Uterus (tissue), 4 donors: ENCODE results near the gene MCAM. TPM values are rescaled to one million over a fixed set of nuclear protein-coding genes. Genes with fewer than 3 reads are reported as not detected.

Experiments
- DNase-seq, 2 donors: peaks; one replicate each; pipeline ENCODE4 v3.0.0-alpha.2; 2019 to 2020
- H3K27ac ChIP-seq, 2 donors: fragments of 200-600 bp; sonication (generic); 1 replicate in 1 of 2; 2 replicates in 1 of 2; pipeline ENCODE4 v1.5.1; 2016 to 2018
- H3K27me3 ChIP-seq, 2 donors: fragments of 200-600 bp; sonication (generic); one replicate each; pipeline ENCODE4 v1.5.1; 2018 to 2019; ENCODE audit warnings: control low read depth in 1 of 2
- H3K36me3 ChIP-seq, 2 donors: fragments of 200-600 bp; sonication (generic); one replicate each; pipeline ENCODE4 v1.5.1; 2019; ENCODE audit warnings: control low read depth in 1 of 2
- H3K4me1 ChIP-seq, 2 donors: fragments of 200-600 bp; sonication (generic); one replicate each; pipeline ENCODE4 v1.5.1; 2018 to 2019; ENCODE audit warnings: control low read depth in 1 of 2
- H3K4me3 ChIP-seq, 2 donors: fragments of 200-600 bp; sonication (generic); 1 replicate in 1 of 2; 2 replicates in 1 of 2; pipeline ENCODE4 v1.5.1; 2018 to 2019; ENCODE audit warnings: mild to moderate bottlenecking in 1 of 2
- H3K9me3 ChIP-seq, 2 donors: fragments of 200-600 bp; sonication (generic); one replicate each; pipeline ENCODE4 v1.5.1; 2019; ENCODE audit warnings: control low read depth in 1 of 2
- CTCF ChIP-seq, 4 experiments: fragments of 200-600 bp in 2 of 4; fragments of 450-650 bp in 2 of 4; sonication (generic) in 2 of 4; IDR thresholded peaks; one replicate each; pipeline ENCODE4 v1.5.1; 2016 to 2019; ENCODE audit warnings: antibody characterized with exemption in 4 of 4, mild to moderate bottlenecking in 2 of 4, moderate library complexity in 1 of 4
- POLR2A ChIP-seq, 2 donors: fragments of 450-650 bp; IDR thresholded peaks; one replicate each; pipeline ENCODE4 v1.6.1; 2016; ENCODE audit warnings: antibody characterized with exemption in 2 of 2, mild to moderate bottlenecking in 1 of 2, moderate library complexity in 1 of 2
- intact Hi-C: fragments of 100-400 bp; cut with DNase I; formaldehyde crosslinking; loops from one replicate; pipeline ENCODE4 v1.15.1; 2023; ENCODE audit warnings: low total_unique reads
- microRNA-seq: library from miRNA; unstranded; fragments of <30 nt; microRNA quantifications from one replicate; pipeline ENCODE4, GENCODE V29; 2016; ENCODE audit warnings: borderline microRNAs expressed, borderline replicate concordance
- small RNA-seq: library from RNA; depleted of rRNA; stranded (forward); fragments of <200 nt; gene quantifications from one replicate; pipeline ENCODE3, GENCODE V24; 2016
- total RNA-seq, 4 donors: library from RNA; depleted of rRNA in 3 of 4; stranded (reverse); fragments of >200 nt in 3 of 4; gene quantifications; one replicate each; pipeline versions ENCODE4 v1.1.0 to v1.2.4, GENCODE V29; 2014 to 2023
- donor health status: DM: yes; HTN: yes; CAD: no.

Gene MCAM
- total RNA-seq, 4 donors from 2014 or later: 228 to 564 (median 354) TPM

- Histone ChIP-seq H3K4me1 (no peaks in the 10 kb centered on the region), H3K9me3 (no peaks in the 10 kb centered on the region), H3K27me3 (no peaks in the 10 kb centered on the region), H3K27ac (no peak overlapping the region), H3K4me3 (no peak overlapping the region), H3K36me3 (no peaks in the 10 kb centered on the region)
- intact Hi-C loops: no loop called here
- DNase-seq: no peak
- TF ChIP-seq CTCF (IDR thresholded peaks at IDR 0.05) (no peak), POLR2A (IDR thresholded peaks at IDR 0.05) (no peak)
Measured at GRCh38 chr11:119266063-119266462, 50.9 kb downstream of the MCAM start.

GRCh38 chr11:119263352-119263940 lies 53.5 kb downstream of the MCAM start:
- Histone ChIP-seq H3K9me3 (no peaks in the 10 kb centered on the region), H3K27me3 (no peaks in the 10 kb centered on the region), H3K27ac (peak overlapping the region in 1 of 2 donors; percentile 34), H3K4me1 (no peaks in the 10 kb centered on the region), H3K4me3 (no peak overlapping the region), H3K36me3 (no peaks in the 10 kb centered on the region)
- TF ChIP-seq CTCF (IDR thresholded peaks at IDR 0.05): no peak
- no peak for TF ChIP-seq POLR2A (IDR thresholded peaks at IDR 0.05)
- intact Hi-C loops: no loop called here
- DNase-seq: no peak

- intact Hi-C loops: no loop called here
- H3K27me3 ChIP-seq: no peaks in the 10 kb centered on the region
- DNase-seq: no peak
- no peaks in the 10 kb centered on the region for H3K4me1 ChIP-seq
- H3K9me3 ChIP-seq: no peaks in the 10 kb centered on the region
- no peaks in the 10 kb centered on the region for H3K36me3 ChIP-seq
- TF ChIP-seq CTCF (IDR thresholded peaks at IDR 0.05) (no peak), POLR2A (IDR thresholded peaks at IDR 0.05) (no peak)
- no peak overlapping the region for H3K4me3 ChIP-seq
- peak overlapping the region in 1 of 2 donors; percentile 34 for H3K27ac ChIP-seq
Measured at GRCh38 chr11:119262668-119263351, 54.1 kb downstream of the MCAM start.

GRCh38 chr11:119258983-119259382 lies 57.9 kb downstream of the MCAM start:
- no peak for DNase-seq
- H3K27me3 ChIP-seq: no peaks in the 10 kb centered on the region
- H3K36me3 ChIP-seq: no peaks in the 10 kb centered on the region
- no peaks in the 10 kb centered on the region for H3K9me3 ChIP-seq
- H3K4me1 ChIP-seq: no peaks in the 10 kb centered on the region
- TF ChIP-seq CTCF (IDR thresholded peaks at IDR 0.05) (no peak), POLR2A (IDR thresholded peaks at IDR 0.05) (no peak)
- no peak overlapping the region for H3K27ac ChIP-seq
- no peak overlapping the region for H3K4me3 ChIP-seq
- intact Hi-C loops: no loop called here

Small RNAs within 50 kb of the gene (microRNA-seq; reads per million reads assigned to microRNA genes)
- not detected for gene MIR6756

Small RNAs within 50 kb of the gene (small RNA-seq; reads per million reads assigned to genes)
- not detected for gene RF01225
- gene RNU6-262P: not detected

Other genes starting within 250 kb of the MCAM start
- gene VPS11, start 249.3 kb downstream of the MCAM start, total RNA-seq: 10 to 100 TPM; 25.6 to 86.6 (median 36.3) TPM
- gene HMBS, start 232.2 kb downstream of the MCAM start, total RNA-seq: 10 to 100 TPM in 3 of 4 donors, 1 to 10 TPM in 1; 9.5 to 19.9 (median 15.3) TPM
- gene DPAGT1, start 215.3 kb downstream of the MCAM start, total RNA-seq: 10 to 100 TPM in 2 of 4 donors, 1 to 10 TPM in 2; 2.8 to 30.6 (median 16.9) TPM
- gene C2CD2L, start 209.8 kb downstream of the MCAM start, total RNA-seq: 10 to 100 TPM in 1 of 4 donors, 1 to 10 TPM in 3; 1.8 to 14.3 (median 2.7) TPM
- 10 to 100 TPM; 13.5 to 27.6 (median 15.4) TPM for gene HINFP, start 195.6 kb downstream of the MCAM start, total RNA-seq
- gene ABCG4, start 168.1 kb downstream of the MCAM start, total RNA-seq: 1 to 10 TPM in 1 of 4 donors, under 1 TPM in 1, not detected in 2; 0.55 to 2.7 TPM
- gene NLRX1, start 148.4 kb downstream of the MCAM start, total RNA-seq: 10 to 100 TPM in 3 of 4 donors, 1 to 10 TPM in 1; 5.1 to 23.5 (median 16.8) TPM
- gene NHERF4, start 131.7 kb downstream of the MCAM start, total RNA-seq: under 1 TPM in 2 of 4 donors, not detected in 2; under 0.01 to 0.41 TPM
- gene CBL, start 110.8 kb downstream of the MCAM start, total RNA-seq: 10 to 100 TPM in 3 of 4 donors, 1 to 10 TPM in 1; 10.0 to 39.9 (median 13.0) TPM
- 10 to 100 TPM in 1 of 4 donors, 1 to 10 TPM in 3; 3.3 to 23.1 (median 6.8) TPM for gene RNF26, start 17.4 kb upstream of the MCAM start, total RNA-seq
- 10 to 100 TPM in 3 of 4 donors, 1 to 10 TPM in 1; 6.5 to 40.2 (median 35.7) TPM for gene C1QTNF5, start 23.8 kb upstream of the MCAM start, total RNA-seq
- under 1 TPM in 2 of 4 donors, not detected in 2; 0.07 to 0.26 TPM for gene MFRP, start 29.6 kb upstream of the MCAM start, total RNA-seq
- 10 to 100 TPM in 1 of 4 donors, 1 to 10 TPM in 1, under 1 TPM in 1, not detected in 1; 0.29 to 28.2 (median 2.1) TPM for gene USP2, start 64.6 kb upstream of the MCAM start, total RNA-seq
- gene THY1, start 106.0 kb upstream of the MCAM start, total RNA-seq: 10 to 100 TPM; 10.7 to 88.9 (median 41.3) TPM